ENCODE measurements around the gene ERMAP. TPM values are rescaled to one million over a fixed set of nuclear protein-coding genes. Genes with fewer than 3 reads are reported as not detected.
A peak's percentile ranks its signal among the peaks of the same experiment; 100 is the strongest.

Gene ERMAP
- total and polyA plus RNA-seq, 9 of the 15 experiments (the other 6 are each of a cell fraction or from before 2014, with no cell fraction given), result 8.0 to 31.4 (median 22.5) TPM

GRCh38 chr1:42831273-42831672, 14.4 kb downstream of the ERMAP start (continued):
- TF ChIP-seq CUX1 (CRISPR knock-in tag; IDR thresholded peaks at IDR 0.05) (no peak), CREM (IDR thresholded peaks at IDR 0.05; ENCODE audit: low read depth) (no peak), E2F1 (CRISPR knock-in tag; IDR thresholded peaks at IDR 0.05) (no peak), RNF219 (CRISPR knock-in tag; IDR thresholded peaks at IDR 0.05) (no peak), PML (IDR thresholded peaks at IDR 0.05; ENCODE audit: low read length) (no peak), CREBBP (IDR thresholded peaks at IDR 0.05; ENCODE audit: low read depth, low read length) (no peak), SMARCA4 (IDR thresholded peaks at IDR 0.05) (0 out of 2 replicates have a peak, but pooled peaks have one; percentile 40), TFAM (CRISPR knock-in tag; conservative IDR thresholded peaks at IDR 0.05) (no peak)

Data from K562 (cell line).